ENCODE measurements around the gene HCFC1. TPM values are rescaled to one million over a fixed set of nuclear protein-coding genes. Genes with fewer than 3 reads are reported as not detected.

HCFC1 gene
- total RNA-seq, 6 experiments from 2014 or later, result 15.2 to 32.5 (median 19.7) TPM

DNA sequence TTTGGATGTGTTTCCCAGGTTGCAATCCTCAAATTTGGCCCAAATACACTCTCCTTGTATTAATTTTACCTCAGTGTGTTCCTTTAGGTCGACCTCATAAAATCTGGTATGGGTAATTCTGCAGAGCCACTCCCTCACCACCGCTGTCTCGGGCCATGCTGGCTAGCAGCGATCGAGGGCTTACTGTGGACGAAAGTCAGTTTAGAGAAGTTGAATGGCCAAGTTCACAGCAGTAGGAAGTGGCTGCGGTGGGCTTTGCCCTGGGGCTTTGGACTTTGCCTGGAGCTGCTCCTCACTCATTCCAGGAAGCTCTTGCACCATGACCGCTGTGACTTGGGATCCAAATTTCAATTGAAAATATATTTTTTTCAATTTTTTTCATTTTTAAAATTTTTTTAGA, 20.6 kb upstream of the HCFC1 start:
- no peaks in the 10 kb centered on the region for H3K4me1 ChIP-seq
- H3K36me3 ChIP-seq, result no peaks in the 10 kb centered on the region
- TF ChIP-seq, protein P1, sequence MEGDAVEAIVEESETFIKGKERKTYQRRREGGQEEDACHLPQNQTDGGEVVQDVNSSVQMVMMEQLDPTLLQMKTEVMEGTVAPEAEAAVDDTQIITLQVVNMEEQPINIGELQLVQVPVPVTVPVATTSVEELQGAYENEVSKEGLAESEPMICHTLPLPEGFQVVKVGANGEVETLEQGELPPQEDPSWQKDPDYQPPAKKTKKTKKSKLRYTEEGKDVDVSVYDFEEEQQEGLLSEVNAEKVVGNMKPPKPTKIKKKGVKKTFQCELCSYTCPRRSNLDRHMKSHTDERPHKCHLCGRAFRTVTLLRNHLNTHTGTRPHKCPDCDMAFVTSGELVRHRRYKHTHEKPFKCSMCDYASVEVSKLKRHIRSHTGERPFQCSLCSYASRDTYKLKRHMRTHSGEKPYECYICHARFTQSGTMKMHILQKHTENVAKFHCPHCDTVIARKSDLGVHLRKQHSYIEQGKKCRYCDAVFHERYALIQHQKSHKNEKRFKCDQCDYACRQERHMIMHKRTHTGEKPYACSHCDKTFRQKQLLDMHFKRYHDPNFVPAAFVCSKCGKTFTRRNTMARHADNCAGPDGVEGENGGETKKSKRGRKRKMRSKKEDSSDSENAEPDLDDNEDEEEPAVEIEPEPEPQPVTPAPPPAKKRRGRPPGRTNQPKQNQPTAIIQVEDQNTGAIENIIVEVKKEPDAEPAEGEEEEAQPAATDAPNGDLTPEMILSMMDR (IDR thresholded peaks at IDR 0.05), result no peak
- TF ChIP-seq POLR2A (IDR thresholded peaks at IDR 0.05), result no peak
- no peaks in the 10 kb centered on the region for H3K9me3 ChIP-seq
- H3K27me3 ChIP-seq, result no peaks in the 10 kb centered on the region
- no peak overlapping the region for H3K4me3 ChIP-seq
- ATAC-seq, result peak in 2 of 4 donors; percentile 26 to 28
- no peak overlapping the region for H3K27ac ChIP-seq
- WGBS (ENCODE audit: insufficient coverage, low coverage, low lambda C conversion rate, missing lambda C conversion rate), result 50% methylated on average over 2 of the region's 8 CpGs
- intact Hi-C loops (cut with DNase I), result no loop called here
- DNase-seq, result no peak

DNA sequence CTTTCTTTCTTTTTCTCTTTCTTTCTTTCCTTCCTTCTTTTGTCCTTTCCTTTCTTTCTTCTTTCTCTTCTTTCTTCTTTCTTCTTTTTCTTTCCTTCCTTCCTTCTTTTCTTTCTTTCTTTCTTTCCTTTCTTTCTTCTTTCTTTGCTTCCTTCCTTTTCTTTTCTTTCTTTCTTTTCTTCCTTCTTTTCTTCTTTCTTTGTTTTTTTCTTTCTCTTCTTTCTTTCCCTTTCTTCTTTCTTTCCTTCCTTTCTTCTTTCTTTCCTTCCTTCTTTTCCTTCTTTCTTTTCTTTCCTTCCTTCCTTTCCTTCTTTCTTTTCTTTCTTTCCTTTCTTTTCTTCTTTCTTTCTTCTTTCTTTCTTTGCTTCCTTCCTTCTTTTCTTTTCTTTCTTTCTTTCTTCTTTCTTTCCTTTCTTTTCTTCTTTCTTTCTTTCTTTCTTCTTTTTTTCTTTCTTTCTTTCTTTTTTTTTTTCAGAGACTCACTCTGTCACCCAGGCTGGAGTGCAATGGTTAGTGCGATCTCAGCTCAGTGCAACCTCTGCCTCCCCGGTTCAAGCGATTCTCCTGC, 19.5 kb upstream of the HCFC1 start:
- no peaks in the 10 kb centered on the region for H3K27me3 ChIP-seq
- TF ChIP-seq POLR2A (IDR thresholded peaks at IDR 0.05), result no peak
- TF ChIP-seq, protein P1 (IDR thresholded peaks at IDR 0.05), result no peak
- no peak overlapping the region for H3K27ac ChIP-seq
- peaks cover 0 to 3% (median 0%) of the 10 kb centered on the region in 4 donors for H3K4me1 ChIP-seq
- H3K9me3 ChIP-seq, result no peaks in the 10 kb centered on the region
- no peaks in the 10 kb centered on the region for H3K36me3 ChIP-seq
- intact Hi-C loops (cut with DNase I), result no loop called here
- WGBS (ENCODE audit: insufficient coverage, low coverage, low lambda C conversion rate, missing lambda C conversion rate), result 96% methylated on average over 3 of the region's 3 CpGs
- ATAC-seq (no peak), DNase-seq (no peak)
- H3K4me3 ChIP-seq, result no peak overlapping the region

DNA sequence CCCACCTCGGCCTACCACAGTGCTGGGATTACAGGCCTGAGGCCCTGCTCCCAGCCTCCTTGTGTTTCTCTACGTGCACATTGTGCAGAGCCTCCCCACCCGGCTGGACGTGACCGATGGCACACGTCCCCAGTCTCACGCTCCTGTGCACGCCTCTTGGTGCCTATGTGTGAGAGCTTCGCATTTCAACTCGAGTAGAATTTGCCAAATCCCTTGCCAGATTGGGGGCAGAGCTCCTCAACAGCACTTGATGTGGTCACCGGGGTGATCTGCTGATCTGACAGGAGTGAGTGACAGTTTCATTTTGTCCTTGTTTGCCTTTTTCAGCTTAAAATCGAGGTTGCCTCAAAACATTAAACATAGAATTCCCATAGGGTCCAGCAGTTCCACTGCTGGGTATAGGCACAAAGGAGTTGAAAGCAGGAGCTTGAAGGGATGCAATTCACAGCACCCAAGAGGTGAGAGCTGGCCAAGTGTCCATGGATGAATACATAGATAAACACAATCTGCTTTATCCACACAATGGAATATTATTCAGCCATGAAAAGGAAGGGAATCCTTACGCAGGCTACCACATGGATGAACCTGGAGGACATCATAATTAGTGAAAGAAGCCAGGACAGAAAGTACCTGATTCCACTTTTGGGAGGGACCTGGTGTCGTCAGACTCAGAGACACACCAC, 18.5 kb upstream of the HCFC1 start:
- no peak for ATAC-seq
- H3K27me3 ChIP-seq, result no peaks in the 10 kb centered on the region
- H3K36me3 ChIP-seq, result no peaks in the 10 kb centered on the region
- intact Hi-C loops (cut with DNase I), result no loop called here
- peaks cover 0 to 7% (median under 1%) of the 10 kb centered on the region in 4 donors for H3K4me1 ChIP-seq
- 78% methylated on average over 3 of the region's 14 CpGs for WGBS (ENCODE audit: insufficient coverage, low coverage, low lambda C conversion rate, missing lambda C conversion rate)
- DNase-seq, result no peak
- no peaks in the 10 kb centered on the region for H3K9me3 ChIP-seq
- no peak overlapping the region for H3K4me3 ChIP-seq
- no peak overlapping the region for H3K27ac ChIP-seq
- no peak for TF ChIP-seq POLR2A (IDR thresholded peaks at IDR 0.05)
- TF ChIP-seq, protein P1 (IDR thresholded peaks at IDR 0.05), result no peak

DNA sequence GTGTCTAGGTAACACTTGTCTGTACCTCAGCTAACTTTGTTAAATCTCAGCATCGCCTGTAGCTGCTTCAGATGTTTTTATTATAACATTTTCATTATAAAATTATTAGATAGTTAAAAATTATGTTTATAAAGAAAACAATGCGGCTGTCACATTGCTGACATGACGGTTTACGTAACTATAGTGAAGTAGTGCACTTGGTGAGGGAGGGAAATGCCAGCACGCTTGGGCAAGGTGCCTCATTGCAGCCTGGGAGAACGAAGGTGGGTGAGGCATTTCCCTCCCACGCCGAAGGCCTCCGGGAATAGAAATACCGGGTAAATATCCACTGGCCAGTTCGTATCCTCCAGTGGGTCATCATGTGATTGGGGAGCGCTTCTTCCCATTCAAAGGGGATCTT, 16.9 kb upstream of the HCFC1 start:
- Histone ChIP-seq H3K4me1 (peaks cover 0 to 10% (median 4%) of the 10 kb centered on the region in 4 donors), H3K27ac (no peak overlapping the region), H3K36me3 (no peaks in the 10 kb centered on the region), H3K27me3 (no peaks in the 10 kb centered on the region), H3K4me3 (no peak overlapping the region), H3K9me3 (no peaks in the 10 kb centered on the region)
- TF ChIP-seq, protein P1 (IDR thresholded peaks at IDR 0.05), result no peak
- TF ChIP-seq POLR2A (IDR thresholded peaks at IDR 0.05), result no peak
- no peak for DNase-seq
- WGBS (ENCODE audit: insufficient coverage, low coverage, low lambda C conversion rate, missing lambda C conversion rate), result 84% methylated on average over 11 of the region's 12 CpGs
- intact Hi-C loops (cut with DNase I), result no loop called here
- no peak for ATAC-seq

Data from right lobe of liver (tissue), 6 donors.